ACC112 (cell line): ENCODE results near the gene WNT3.

Experiments used
- H2AFZ ChIP-seq: fragments of 200-600 bp; sonication (generic); one replicate; pipeline ENCODE4 v1.6.0; 2017; ENCODE audit warnings: antibody characterized with exemption, low read length; ENCODE audit not compliant: unreplicated experiment
- H3K27ac ChIP-seq: fragments of 200-600 bp; sonication (generic); 2 replicates; pipeline ENCODE4 v1.5.1; 2014; ENCODE audit warnings: low read depth, mild to moderate bottlenecking, antibody characterized with exemption, low read length, moderate library complexity
- H3K27me3 ChIP-seq: fragments of 200-600 bp; sonication (generic); 2 replicates; pipeline ENCODE4 v1.6.1; 2014; ENCODE audit warnings: mild to moderate bottlenecking, antibody characterized with exemption, low read length, moderate library complexity, mixed read lengths; ENCODE audit not compliant: insufficient read depth
- H3K36me3 ChIP-seq: fragments of 200-600 bp; sonication (generic); 2 replicates; pipeline ENCODE4 v1.6.1; 2016; ENCODE audit warnings: mild to moderate bottlenecking, antibody characterized with exemption, low read length, moderate library complexity, mixed read lengths; ENCODE audit not compliant: insufficient read depth
- H3K4me1 ChIP-seq: fragments of 200-600 bp; sonication (generic); one replicate; pipeline ENCODE4 v1.6.1; 2016; ENCODE audit warnings: low read length, mixed read lengths; ENCODE audit not compliant: insufficient read depth, unreplicated experiment, control insufficient read depth
- H3K4me3 ChIP-seq: fragments of 200-600 bp; sonication (generic); 2 replicates; pipeline ENCODE4 v1.5.1; 2014; ENCODE audit warnings: mild to moderate bottlenecking, low read depth, low read length
- H3K79me2 ChIP-seq: fragments of 200-600 bp; sonication (generic); one replicate; pipeline ENCODE4 v1.6.0; 2016; ENCODE audit warnings: low read length; ENCODE audit not compliant: control insufficient read depth, unreplicated experiment, insufficient read depth

The WNT3 gene

DNA sequence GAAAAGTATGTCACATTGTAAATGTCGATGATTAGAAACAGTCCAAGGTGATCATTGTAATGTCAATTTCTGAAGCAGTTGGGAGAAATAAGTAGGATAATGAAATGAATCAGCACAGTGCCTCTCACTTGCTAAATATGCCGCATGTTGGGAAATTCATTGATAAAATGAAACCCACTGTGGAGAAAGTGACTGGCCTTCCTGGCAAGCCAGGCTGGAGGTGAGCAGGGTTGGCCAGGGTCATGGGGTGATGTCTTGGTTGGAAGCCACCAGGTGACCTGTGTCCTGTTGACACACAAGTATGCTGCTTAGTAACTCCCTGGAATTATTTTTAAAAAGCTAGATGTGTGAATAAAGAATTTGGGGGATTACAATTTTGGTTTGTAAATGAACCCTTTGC is 18.0 kb upstream of the WNT3 start:
- peaks cover 8% of the 10 kb centered on the region for H3K27me3 ChIP-seq
- H3K79me2 ChIP-seq: no peaks in the 10 kb centered on the region
- no peak overlapping the region for H3K4me3 ChIP-seq
- no peaks in the 10 kb centered on the region for H3K36me3 ChIP-seq
- H3K27ac ChIP-seq: no peak overlapping the region
- H3K4me1 ChIP-seq: peaks cover 6% of the 10 kb centered on the region
- no peak overlapping the region for H2AFZ ChIP-seq

DNA sequence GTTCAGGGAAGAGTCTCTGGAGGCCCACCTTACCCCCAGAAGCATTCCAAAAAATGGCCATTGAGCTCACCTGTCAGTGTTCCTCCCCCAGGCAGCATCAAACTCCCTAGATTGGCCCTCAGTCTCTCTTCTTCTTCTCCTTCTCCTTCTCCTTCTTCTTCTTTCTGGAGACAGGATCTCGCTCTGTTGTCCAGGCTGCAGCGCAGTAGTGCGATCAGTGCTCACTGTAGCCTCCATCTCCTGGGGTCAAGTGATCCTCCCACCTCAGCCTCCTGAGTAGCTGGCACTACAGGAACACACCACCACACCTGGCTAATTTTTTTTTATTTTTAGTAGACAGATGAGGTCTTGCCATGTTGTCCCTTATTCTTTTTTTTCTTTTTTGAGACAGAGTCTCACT is 16.4 kb upstream of the WNT3 start:
- no peaks in the 10 kb centered on the region for H3K79me2 ChIP-seq
- no peak overlapping the region for H3K27ac ChIP-seq
- H3K4me1 ChIP-seq: peaks cover 6% of the 10 kb centered on the region

DNA sequence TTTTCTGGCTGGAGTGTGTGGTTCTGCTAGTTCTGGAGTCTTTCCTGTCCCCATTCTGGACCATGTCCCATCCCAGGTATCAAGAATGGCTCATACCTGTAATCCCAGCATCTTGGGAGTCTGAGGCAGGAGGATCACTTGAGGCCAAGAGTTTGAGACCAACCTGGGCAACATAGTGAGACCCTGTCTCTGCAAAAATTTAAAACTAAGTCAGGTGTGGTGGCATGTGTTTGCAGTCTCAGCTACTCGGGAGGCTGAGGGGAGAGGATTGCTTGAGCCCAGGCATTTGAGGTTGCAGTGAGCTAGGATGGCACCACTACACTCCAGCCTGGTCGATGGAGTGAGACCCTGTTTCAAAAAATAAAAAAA is 15.3 kb upstream of the WNT3 start:
- no peaks in the 10 kb centered on the region for H3K36me3 ChIP-seq
- peaks cover 6% of the 10 kb centered on the region for H3K4me1 ChIP-seq
- no peak overlapping the region for H3K4me3 ChIP-seq
- H3K27ac ChIP-seq: no peak overlapping the region
- no peak overlapping the region for H2AFZ ChIP-seq
- H3K79me2 ChIP-seq: no peaks in the 10 kb centered on the region
- H3K27me3 ChIP-seq: no peaks in the 10 kb centered on the region

More for the DNA sequence above, 16.4 kb upstream of the WNT3 start:
- H3K36me3 ChIP-seq: no peaks in the 10 kb centered on the region
- H3K4me3 ChIP-seq: no peak overlapping the region
- H3K27me3 ChIP-seq: no peaks in the 10 kb centered on the region
- H2AFZ ChIP-seq: no peak overlapping the region

DNA sequence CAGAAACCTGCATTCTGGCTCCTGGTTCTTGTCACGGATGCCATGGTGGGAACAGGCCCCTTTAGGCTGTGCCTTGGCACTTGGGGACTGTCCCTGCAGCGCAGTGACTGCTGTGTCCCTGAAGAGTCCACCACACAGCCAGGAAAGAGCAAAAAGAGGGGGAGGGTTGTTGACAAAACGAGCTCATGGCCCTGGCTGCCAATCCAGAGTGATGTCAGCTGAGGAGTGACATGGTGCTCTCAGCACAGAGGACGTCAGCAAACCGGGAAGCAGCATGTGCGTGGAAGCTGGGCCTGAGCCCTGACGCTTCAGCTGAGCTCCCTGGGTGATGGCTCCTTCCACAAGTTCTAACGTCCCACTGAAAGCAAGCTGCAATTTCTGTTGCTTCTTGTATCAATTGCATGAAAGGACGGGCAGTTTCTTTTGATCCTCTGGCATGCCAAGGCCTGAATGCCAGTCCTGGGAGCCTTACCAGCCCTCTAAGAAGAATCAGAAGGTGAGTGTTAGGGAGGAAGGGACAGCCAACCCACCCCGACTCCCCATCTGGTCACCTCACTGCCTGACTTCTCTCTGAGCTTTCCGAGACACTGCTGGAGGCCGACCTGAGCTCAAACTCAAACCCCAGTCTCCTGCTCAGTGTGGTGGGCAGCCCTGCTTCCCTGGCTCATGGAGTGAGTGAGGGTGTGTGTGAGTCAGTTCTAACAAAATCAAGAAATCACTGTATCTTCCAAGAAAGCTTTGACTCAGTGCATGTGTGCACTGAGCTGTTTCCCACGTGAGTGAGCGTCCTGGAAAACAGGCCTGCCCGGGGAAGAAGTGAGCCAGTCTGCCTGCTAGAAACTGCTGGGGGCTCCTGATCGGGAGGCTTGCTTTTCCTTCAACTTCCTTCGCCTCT is 14.7 kb upstream of the WNT3 start:
- H2AFZ ChIP-seq: no peak overlapping the region
- no peaks in the 10 kb centered on the region for H3K36me3 ChIP-seq
- peaks cover 6% of the 10 kb centered on the region for H3K4me1 ChIP-seq
- H3K27ac ChIP-seq: no peak overlapping the region
- H3K27me3 ChIP-seq: no peaks in the 10 kb centered on the region
- no peak overlapping the region for H3K4me3 ChIP-seq
- no peaks in the 10 kb centered on the region for H3K79me2 ChIP-seq

DNA sequence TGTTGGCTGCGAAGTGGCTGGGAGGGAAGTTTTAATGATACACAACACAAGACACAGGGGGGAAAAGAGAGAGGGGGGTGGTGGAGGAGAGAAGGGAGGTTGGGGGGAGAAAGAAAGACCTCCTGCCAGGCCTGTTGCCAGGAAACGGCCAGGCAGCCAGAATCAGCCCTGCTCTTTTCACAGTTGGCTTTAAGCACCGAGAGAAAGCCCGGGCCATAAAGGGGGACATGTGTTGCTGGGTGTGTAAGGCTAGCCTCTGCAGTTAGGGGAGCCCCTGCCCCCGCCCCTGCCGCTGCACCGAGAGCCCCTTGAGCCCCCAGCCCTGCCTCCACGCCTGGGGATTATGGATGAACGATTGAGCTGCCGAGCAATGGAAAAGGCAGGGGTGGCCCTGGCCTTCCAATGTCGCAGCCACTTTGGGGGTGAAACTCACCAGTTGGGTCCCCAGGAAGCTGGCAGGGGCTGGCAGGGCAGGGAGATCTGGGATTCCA is 13.9 kb upstream of the WNT3 start:
- Histone ChIP-seq H3K27me3 (no peaks in the 10 kb centered on the region), H2AFZ (no peak overlapping the region), H3K4me3 (no peak overlapping the region), H3K4me1 (peaks cover 6% of the 10 kb centered on the region), H3K79me2 (no peaks in the 10 kb centered on the region), H3K36me3 (no peaks in the 10 kb centered on the region), H3K27ac (no peak overlapping the region)

DNA sequence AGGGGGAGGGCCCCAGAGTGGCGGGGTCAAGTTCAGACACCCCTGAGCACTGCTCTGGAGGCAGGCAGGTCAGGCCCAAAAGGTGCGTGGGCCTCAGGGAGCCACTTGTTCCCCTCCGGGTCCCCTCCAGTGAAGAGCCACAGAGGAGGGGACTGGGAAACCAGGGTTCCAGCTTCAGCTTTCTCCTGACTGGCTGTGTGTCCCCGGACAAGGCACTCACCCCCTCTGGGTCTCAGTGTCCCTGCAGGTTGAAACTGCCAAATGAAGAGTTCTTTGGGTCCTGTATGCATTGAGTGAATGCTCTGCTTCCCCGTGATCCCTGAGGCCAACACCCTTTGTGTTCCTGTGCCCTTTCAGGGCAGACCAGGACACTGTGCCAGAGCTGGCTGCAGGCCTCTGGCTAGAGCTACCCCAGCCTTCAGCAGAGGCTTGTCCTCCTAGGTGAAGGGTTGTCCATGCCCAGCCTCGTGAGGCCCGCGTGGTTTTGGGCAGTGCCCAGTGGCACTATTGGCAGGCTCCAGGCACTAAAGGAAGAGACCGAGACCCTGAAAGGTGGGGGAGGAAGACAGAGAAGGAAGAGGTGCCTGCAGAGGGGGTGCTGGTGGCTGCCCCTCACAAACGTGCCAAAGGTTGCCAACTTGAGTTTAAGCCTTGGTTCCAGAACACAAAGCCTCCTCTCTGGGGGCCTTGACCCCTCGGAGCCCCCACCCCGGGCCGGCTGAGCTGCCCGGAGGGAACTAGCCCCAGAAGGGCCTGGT is 13.3 kb upstream of the WNT3 start:
- H3K27me3 ChIP-seq: no peaks in the 10 kb centered on the region
- H3K27ac ChIP-seq: no peak overlapping the region

DNA sequence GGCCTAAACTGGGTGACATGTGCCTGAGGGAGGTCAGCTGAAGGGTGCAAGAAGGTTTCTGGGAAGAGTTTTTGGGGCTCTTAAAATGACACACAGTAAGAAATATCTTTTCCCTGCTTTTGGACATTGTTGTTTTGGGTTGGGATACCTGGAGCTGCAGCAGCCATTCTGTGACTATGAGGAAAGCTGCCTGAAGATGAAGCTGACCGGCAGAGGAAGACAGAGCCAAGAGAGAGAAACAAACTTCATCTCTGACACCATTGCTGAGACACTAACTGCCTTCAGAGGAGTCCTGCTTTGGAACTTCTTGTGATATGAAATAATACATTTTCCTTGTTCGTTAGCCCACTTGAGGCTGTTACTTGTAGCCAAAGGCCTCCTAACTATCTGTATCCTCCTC is 8.8 kb upstream of the WNT3 start:
- Histone ChIP-seq H3K79me2 (no peaks in the 10 kb centered on the region), H2AFZ (no peak overlapping the region), H3K27ac (no peak overlapping the region), H3K4me3 (no peak overlapping the region), H3K4me1 (no peaks in the 10 kb centered on the region), H3K27me3 (peaks cover 5% of the 10 kb centered on the region), H3K36me3 (no peaks in the 10 kb centered on the region)

More for the DNA sequence above, 13.3 kb upstream of the WNT3 start:
- Histone ChIP-seq H2AFZ (no peak overlapping the region), H3K36me3 (no peaks in the 10 kb centered on the region), H3K79me2 (no peaks in the 10 kb centered on the region), H3K4me1 (peaks cover 6% of the 10 kb centered on the region), H3K4me3 (no peak overlapping the region)

DNA sequence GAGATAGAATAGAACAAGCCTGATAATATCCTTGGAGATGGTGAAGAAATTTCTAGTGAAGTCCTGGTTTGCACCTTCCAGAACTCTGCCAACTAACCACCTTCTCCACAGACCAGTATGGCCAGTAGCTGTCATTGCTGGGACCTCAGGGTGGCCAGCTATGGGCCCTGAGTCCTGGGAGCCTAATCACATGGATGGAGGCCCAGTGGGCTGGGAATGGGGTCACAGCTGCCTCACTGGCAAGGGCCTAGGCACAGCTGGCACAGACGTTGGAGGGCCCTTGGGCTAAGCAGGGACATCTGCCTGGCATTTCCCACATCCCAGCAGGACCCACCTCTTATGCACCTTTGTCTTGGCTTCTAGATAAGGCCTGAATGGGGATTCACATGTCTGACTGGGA is 7.6 kb upstream of the WNT3 start:
- Histone ChIP-seq H3K4me1 (no peaks in the 10 kb centered on the region), H3K36me3 (no peaks in the 10 kb centered on the region), H3K27me3 (peaks cover 17% of the 10 kb centered on the region), H2AFZ (no peak overlapping the region), H3K27ac (no peak overlapping the region), H3K4me3 (no peak overlapping the region), H3K79me2 (no peaks in the 10 kb centered on the region)

DNA sequence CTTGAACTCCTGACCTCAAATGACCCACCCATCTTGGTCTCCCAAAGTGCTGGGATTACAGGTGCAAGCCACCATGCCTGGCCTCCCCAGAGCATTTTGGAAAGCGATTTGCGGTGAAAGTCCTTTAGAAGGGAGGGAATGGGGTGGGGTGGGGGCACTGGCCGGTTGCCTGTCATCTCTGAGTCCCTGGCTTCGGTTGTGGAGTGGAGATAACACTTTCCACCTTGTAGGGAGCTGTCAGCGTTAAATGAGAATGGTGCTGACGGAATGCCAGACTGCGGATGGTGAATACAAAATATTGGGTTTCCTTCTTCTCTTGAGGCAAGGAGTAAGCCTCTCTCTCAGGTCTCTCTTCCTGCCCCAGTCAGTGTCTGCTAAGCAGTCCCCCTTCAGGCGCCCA is 5.2 kb upstream of the WNT3 start:
- no peak overlapping the region for H3K4me3 ChIP-seq
- no peaks in the 10 kb centered on the region for H3K79me2 ChIP-seq
- H3K27me3 ChIP-seq: peaks cover 41% of the 10 kb centered on the region
- no peak overlapping the region for H2AFZ ChIP-seq
- no peaks in the 10 kb centered on the region for H3K4me1 ChIP-seq
- no peaks in the 10 kb centered on the region for H3K36me3 ChIP-seq
- no peak overlapping the region for H3K27ac ChIP-seq

DNA sequence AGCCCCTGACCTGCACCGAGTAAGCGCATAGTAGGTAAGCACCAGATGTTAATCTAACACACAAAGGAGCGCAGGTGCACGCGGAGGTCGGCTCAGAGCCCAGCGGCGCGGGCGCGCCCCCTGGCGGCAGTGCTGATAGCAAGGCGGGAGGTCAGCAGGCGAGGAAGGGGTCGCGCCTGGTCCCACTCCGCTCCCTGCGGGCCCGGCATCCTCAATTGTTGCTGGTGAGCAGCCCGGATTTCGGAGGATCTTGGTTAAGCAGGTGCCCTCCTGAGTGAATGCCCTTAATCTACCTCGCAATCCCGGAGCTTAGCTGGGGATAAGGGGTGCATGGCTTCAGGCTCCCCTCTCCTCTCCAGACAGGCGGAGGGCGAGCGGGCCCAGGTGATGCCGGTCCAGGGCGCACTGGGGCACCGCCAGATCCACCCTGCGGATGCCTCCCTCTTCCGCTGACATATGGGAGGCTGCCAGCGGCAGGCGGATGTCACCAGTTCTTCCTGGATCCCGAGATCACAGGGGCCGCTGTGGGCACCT is 4.0 kb upstream of the WNT3 start:
- peaks cover 52% of the 10 kb centered on the region for H3K27me3 ChIP-seq
- no peaks in the 10 kb centered on the region for H3K79me2 ChIP-seq
- H2AFZ ChIP-seq: no peak overlapping the region
- no peak overlapping the region for H3K27ac ChIP-seq
- H3K4me3 ChIP-seq: no peak overlapping the region
- no peaks in the 10 kb centered on the region for H3K36me3 ChIP-seq
- no peaks in the 10 kb centered on the region for H3K4me1 ChIP-seq
